H9 (cell line): Measurements from ENCODE around the gene ZNF217. TPM values are rescaled to one million over a fixed set of nuclear protein-coding genes. Genes with fewer than 3 reads are reported as not detected.

Experiments
- DNase-seq: peaks from one replicate; pipeline ENCODE4 v3.0.0-alpha.2; 2017
- H2AFZ ChIP-seq: one replicate; pipeline ENCODE4 v1.6.1; 2013; ENCODE audit warnings: mild to moderate bottlenecking, low read length, control low read depth, moderate library complexity
- H2AK5ac ChIP-seq: 2 replicates; pipeline ENCODE4 v1.6.1; 2013; ENCODE audit warnings: low read length, control low read depth, mixed read lengths; ENCODE audit not compliant: insufficient read length
- H2BK120ac ChIP-seq: one replicate; pipeline ENCODE4 v1.6.1; 2013; ENCODE audit warnings: low read depth, mild to moderate bottlenecking, low read length, control low read depth, inconsistent platforms; ENCODE audit not compliant: poor library complexity, severe bottlenecking
- H2BK12ac ChIP-seq: 2 replicates; pipeline ENCODE4 v1.6.1; 2013; ENCODE audit warnings: low read length, control low read depth, mixed read lengths, low read depth; ENCODE audit not compliant: insufficient read length
- H2BK15ac ChIP-seq: 2 replicates; pipeline ENCODE4 v1.6.1; 2013; ENCODE audit warnings: low read depth, low read length, control low read depth
- H2BK20ac ChIP-seq: one replicate; pipeline ENCODE4 v1.6.1; 2013; ENCODE audit warnings: low read depth, mild to moderate bottlenecking, low read length, control low read depth, inconsistent platforms; ENCODE audit not compliant: poor library complexity, severe bottlenecking
- H2BK5ac ChIP-seq: 2 replicates; pipeline ENCODE4 v1.6.1; 2013; ENCODE audit warnings: low read length, control low read depth, mixed read lengths; ENCODE audit not compliant: insufficient read length
- H3K14ac ChIP-seq: 2 replicates; pipeline ENCODE4 v1.6.1; 2013; ENCODE audit warnings: low read length, control low read depth; ENCODE audit not compliant: insufficient read depth
- H3K18ac ChIP-seq: 2 replicates; pipeline ENCODE4 v1.6.1; 2013; ENCODE audit warnings: low read depth, mild to moderate bottlenecking, mixed read lengths, low read length, control low read depth; ENCODE audit not compliant: insufficient read length
- H3K23ac ChIP-seq: 2 replicates; pipeline ENCODE4 v1.6.1; 2013; ENCODE audit warnings: low read length, control low read depth, mixed read lengths, low read depth; ENCODE audit not compliant: insufficient read length
- H3K23me2 ChIP-seq: 2 replicates; pipeline ENCODE4 v1.6.1; 2013; ENCODE audit warnings: low read depth, mild to moderate bottlenecking, mixed read lengths, low read length, control low read depth; ENCODE audit not compliant: insufficient read length, poor library complexity, severe bottlenecking
- H3K27ac ChIP-seq: 2 replicates; pipeline ENCODE4 v1.5.1; 2013; ENCODE audit warnings: low read length, control low read depth, mixed read lengths, low read depth; ENCODE audit not compliant: insufficient read length
- H3K27me3 ChIP-seq: 2 replicates; pipeline ENCODE4 v1.6.1; 2013; ENCODE audit warnings: low read length, control low read depth, inconsistent platforms; ENCODE audit not compliant: insufficient read depth
- H3K4ac ChIP-seq: 2 replicates; pipeline ENCODE4 v1.6.1; 2013; ENCODE audit warnings: low read depth, mild to moderate bottlenecking, control low read depth, inconsistent platforms, low read length, moderate library complexity
- H3K4me1 ChIP-seq: 2 replicates; pipeline ENCODE4 v1.6.1; 2013; ENCODE audit warnings: low read length, control low read depth, inconsistent platforms; ENCODE audit not compliant: insufficient read depth
- H3K4me2 ChIP-seq: 2 replicates; pipeline ENCODE4 v1.6.1; 2013; ENCODE audit warnings: low read length, control low read depth, mixed read lengths; ENCODE audit not compliant: insufficient read length, insufficient read depth
- H3K56ac ChIP-seq: 2 replicates; pipeline ENCODE4 v1.6.1; 2013; ENCODE audit warnings: low read depth, mild to moderate bottlenecking, mixed read lengths, low read length, control low read depth; ENCODE audit not compliant: insufficient read length
- H3K79me1 ChIP-seq: 2 replicates; pipeline ENCODE4 v1.6.1; 2013; ENCODE audit warnings: low read depth, mild to moderate bottlenecking, moderate library complexity, low read length, control low read depth, inconsistent platforms; ENCODE audit not compliant: insufficient read depth, poor library complexity, severe bottlenecking
- H3K79me2 ChIP-seq: 2 replicates; pipeline ENCODE4 v1.6.1; 2013; ENCODE audit warnings: low read length, control low read depth, inconsistent platforms; ENCODE audit not compliant: insufficient read depth
- H3K9ac ChIP-seq: 2 replicates; pipeline ENCODE4 v1.6.1; 2013; ENCODE audit warnings: low read length, control low read depth, mixed read lengths; ENCODE audit not compliant: insufficient read length; ENCODE audit errors: extremely low read depth
- H3K9me3 ChIP-seq: one replicate; pipeline ENCODE4 v1.6.1; 2013; ENCODE audit warnings: low read depth, low read length, inconsistent platforms; ENCODE audit not compliant: control insufficient read depth
- H3T11ph ChIP-seq: one replicate; pipeline ENCODE4 v1.6.1; 2013; ENCODE audit warnings: mild to moderate bottlenecking, low read length, control low read depth, inconsistent platforms
- H4K20me1 ChIP-seq: one replicate; pipeline ENCODE4 v1.6.1; 2013; ENCODE audit not compliant: control insufficient read depth, insufficient read length, insufficient read depth
- H4K5ac ChIP-seq: 2 replicates; pipeline ENCODE4 v1.6.1; 2013; ENCODE audit warnings: low read depth, mild to moderate bottlenecking, mixed read lengths, low read length, control low read depth; ENCODE audit not compliant: insufficient read length
- H4K8ac ChIP-seq: replicated peaks from 2 replicates; pipeline ENCODE4 v1.6.1; 2013; ENCODE audit warnings: low read length, control low read depth, mixed read lengths, low read depth; ENCODE audit not compliant: insufficient read length
- H4K91ac ChIP-seq: 2 replicates; pipeline ENCODE4 v1.6.1; 2013; ENCODE audit warnings: low read depth, mild to moderate bottlenecking, moderate library complexity, mixed read lengths, low read length, control low read depth; ENCODE audit not compliant: insufficient read length
- H3K27ac Mint-ChIP-seq, 3 experiments: 2 replicates in 2 of 3; 3 replicates in 1 of 3; pipeline ENCODE4 v1.8.0; 2020 to 2021; ENCODE audit warnings: mixed read lengths in 3 of 3, mild to moderate bottlenecking in 1 of 3, moderate library complexity in 1 of 3
- H3K27me3 Mint-ChIP-seq: 2 replicates; pipeline ENCODE4 v1.8.0; 2021; ENCODE audit warnings: low read depth, mild to moderate bottlenecking, moderate library complexity, mixed read lengths
- H3K36me3 Mint-ChIP-seq, 3 experiments: 2 replicates in 2 of 3; 3 replicates in 1 of 3; pipeline ENCODE4 v1.8.0; 2020 to 2021; ENCODE audit warnings: low read depth in 3 of 3, mixed read lengths in 3 of 3; ENCODE audit not compliant: insufficient read depth in 1 of 3
- H3K4me1 Mint-ChIP-seq, 2 experiments: 2 replicates each; pipeline ENCODE4 v1.8.0; 2020; ENCODE audit warnings: mixed read lengths in 2 of 2
- H3K4me3 Mint-ChIP-seq, 2 experiments: 2 replicates in 1 of 2; 3 replicates in 1 of 2; pipeline ENCODE4 v1.8.0; 2020 to 2021; ENCODE audit warnings: mild to moderate bottlenecking in 2 of 2, mixed read lengths in 2 of 2, moderate library complexity in 1 of 2
- H3K9me3 Mint-ChIP-seq, 2 experiments: 2 replicates in 1 of 2; 3 replicates in 1 of 2; pipeline ENCODE4 v1.8.0; 2020; ENCODE audit warnings: mild to moderate bottlenecking in 2 of 2, mixed read lengths in 2 of 2, moderate library complexity in 1 of 2
- WGBS: extraction: QIAGEN DNeasy Blood & Tissue Kit; methylation state at CpG from one replicate; pipeline ENCODE4 v1.1.7; 2013; ENCODE audit warnings: missing lambda C conversion rate, low lambda C conversion rate, mixed read lengths; ENCODE audit not compliant: insufficient read length; ENCODE audit errors: extremely low coverage; 5-methylcytosine and 5-hydroxymethylcytosine counted together
- total RNA-seq: library from RNA; stranded (reverse); gene quantifications from 2 replicates; pipeline ENCODE4 v1.2.1, GENCODE V29; 2021
- TF ChIP-seq, protein P1 (sequence below): fragments of 200-600 bp; sonication (generic); conservative IDR thresholded peaks from 3 replicates; pipeline ENCODE4 v1.8.0; 2021; ENCODE audit warnings: antibody characterized with exemption, mild to moderate bottlenecking

Gene ZNF217
- total RNA-seq, 1 experiment from 2014 or later: 82.8 TPM

DNA sequence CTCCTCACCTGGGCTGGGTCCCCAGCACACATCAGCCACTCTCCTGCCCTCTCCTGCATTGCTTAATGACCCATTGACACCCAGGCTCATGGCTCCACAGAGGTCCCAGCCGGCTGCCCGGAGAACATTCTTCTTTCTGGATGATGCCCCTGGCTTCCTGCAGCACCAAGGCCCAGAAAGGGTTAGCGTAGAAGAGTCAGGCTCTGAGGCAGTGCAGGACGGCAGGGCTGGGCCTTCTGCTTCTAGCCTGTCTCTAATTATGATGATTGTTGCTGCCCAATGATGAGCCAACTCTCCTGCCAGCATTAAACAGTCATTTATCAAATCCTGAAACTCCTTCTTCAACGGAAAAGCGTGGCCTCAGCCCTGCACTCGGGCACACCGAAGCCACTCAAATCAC lies 66.4 kb downstream of the ZNF217 start:
- Mint-ChIP-seq H3K27ac (peak overlapping the region in 2 of 3 experiments; percentile 25 to 51; a peak in 3 of 7 replicates), H3K9me3 (no peaks in the 10 kb centered on the region), H3K36me3 (no peaks in the 10 kb centered on the region), H3K4me3 (no peak overlapping the region), H3K4me1 (no peaks in the 10 kb centered on the region), H3K27me3 (no peaks in the 10 kb centered on the region; the same call in 1 of the 2 replicates)
- H3K4me2 ChIP-seq: no peak overlapping the region
- no peaks in the 10 kb centered on the region for H3K23me2 ChIP-seq
- no peaks in the 10 kb centered on the region for H3K79me1 ChIP-seq
- no peak overlapping the region for H3K4ac ChIP-seq
- no peak overlapping the region for H3K14ac ChIP-seq
- H3K18ac ChIP-seq: no peak overlapping the region
- no peaks in the 10 kb centered on the region for H4K20me1 ChIP-seq
- no peak overlapping the region for H4K5ac ChIP-seq
- H2BK5ac ChIP-seq: no peak overlapping the region
- H3T11ph ChIP-seq: no peak overlapping the region
- H3K23ac ChIP-seq: no peak overlapping the region
- no peak overlapping the region for H3K56ac ChIP-seq
- no peaks in the 10 kb centered on the region for H3K4me1 ChIP-seq
- H4K91ac ChIP-seq: no peak overlapping the region
- no peak overlapping the region for H2AFZ ChIP-seq
- no peak for DNase-seq
- H2BK12ac ChIP-seq: no peak overlapping the region
- no peak overlapping the region for H2BK120ac ChIP-seq
- no peak overlapping the region for H3K27ac ChIP-seq
- no peak overlapping the region for H4K8ac ChIP-seq
- H2BK15ac ChIP-seq: no peak overlapping the region
- H2AK5ac ChIP-seq: no peak overlapping the region
- H3K9me3 ChIP-seq: no peaks in the 10 kb centered on the region
- no peak overlapping the region for H3K9ac ChIP-seq
- no peaks in the 10 kb centered on the region for H3K27me3 ChIP-seq
- no CpG with 5 or more reads among the region's 8 CpGs for WGBS
- TF ChIP-seq, protein P1, sequence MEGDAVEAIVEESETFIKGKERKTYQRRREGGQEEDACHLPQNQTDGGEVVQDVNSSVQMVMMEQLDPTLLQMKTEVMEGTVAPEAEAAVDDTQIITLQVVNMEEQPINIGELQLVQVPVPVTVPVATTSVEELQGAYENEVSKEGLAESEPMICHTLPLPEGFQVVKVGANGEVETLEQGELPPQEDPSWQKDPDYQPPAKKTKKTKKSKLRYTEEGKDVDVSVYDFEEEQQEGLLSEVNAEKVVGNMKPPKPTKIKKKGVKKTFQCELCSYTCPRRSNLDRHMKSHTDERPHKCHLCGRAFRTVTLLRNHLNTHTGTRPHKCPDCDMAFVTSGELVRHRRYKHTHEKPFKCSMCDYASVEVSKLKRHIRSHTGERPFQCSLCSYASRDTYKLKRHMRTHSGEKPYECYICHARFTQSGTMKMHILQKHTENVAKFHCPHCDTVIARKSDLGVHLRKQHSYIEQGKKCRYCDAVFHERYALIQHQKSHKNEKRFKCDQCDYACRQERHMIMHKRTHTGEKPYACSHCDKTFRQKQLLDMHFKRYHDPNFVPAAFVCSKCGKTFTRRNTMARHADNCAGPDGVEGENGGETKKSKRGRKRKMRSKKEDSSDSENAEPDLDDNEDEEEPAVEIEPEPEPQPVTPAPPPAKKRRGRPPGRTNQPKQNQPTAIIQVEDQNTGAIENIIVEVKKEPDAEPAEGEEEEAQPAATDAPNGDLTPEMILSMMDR: no peak
- no peak overlapping the region for H2BK20ac ChIP-seq
- no peaks in the 10 kb centered on the region for H3K79me2 ChIP-seq
